Stimulated activated CD4-positive, alpha-beta T cell treated with anti-CD3 and anti-CD28 coated beads, Interleukin-1b, Interleukin-23, amount 100 ng/mL, for 48 hours (primary cell): Measurements from ENCODE around the gene TUBA1C.
"Not testable (repeated sequence)": the region's sequence is repeated elsewhere in the genome, so short reads cannot be mapped to it uniquely, and the experiment has no call there.

Experiments
- DNase-seq: peaks from one replicate; pipeline ENCODE4 v3.0.0-alpha.2; 2020

The TUBA1C gene

GRCh38 chr12:49255857-49256637 lies 8.8 kb upstream of the TUBA1C start:
- DNase-seq, result no peak

GRCh38 chr12:49257508-49258184 lies 7.2 kb upstream of the TUBA1C start:
- not testable (repeated sequence) for DNase-seq

GRCh38 chr12:49259452-49259851 lies 5.4 kb upstream of the TUBA1C start:
- no peak for DNase-seq

GRCh38 chr12:49260166-49260565 lies 4.7 kb upstream of the TUBA1C start:
- DNase-seq, result no peak

- DNase-seq, result no peak
These were observed 4.1 kb upstream of the TUBA1C start for GRCh38 chr12:49260571-49261363.

- no peak for DNase-seq
These were observed 3.2 kb upstream of the TUBA1C start for GRCh38 chr12:49261721-49262120.

- DNase-seq, result no peak
These were observed 1.5 kb upstream of the TUBA1C start for GRCh38 chr12:49263400-49263763.

GRCh38 chr12:49264466-49264872 lies 413 bp upstream of the TUBA1C start:
- peak; percentile 49 for DNase-seq

GRCh38 chr12:49269191-49269590 lies 4.3 kb downstream of the TUBA1C start:
- DNase-seq, result not testable (repeated sequence)

GRCh38 chr12:49272790-49273725 lies 8.2 kb downstream of the TUBA1C start:
- no peak for DNase-seq

- DNase-seq, result no peak
These were observed 9.0 kb downstream of the TUBA1C start for GRCh38 chr12:49273726-49274395.

- no peak for DNase-seq
These were observed 9.7 kb downstream of the TUBA1C start for GRCh38 chr12:49274396-49275069.

- no peak for DNase-seq
These were observed 11.7 kb downstream of the TUBA1C start for GRCh38 chr12:49276304-49277290.

GRCh38 chr12:49277466-49277865 lies 12.6 kb downstream of the TUBA1C start:
- no peak for DNase-seq

GRCh38 chr12:49279706-49280159 lies 14.9 kb downstream of the TUBA1C start:
- no peak for DNase-seq

- not testable (repeated sequence) for DNase-seq
These were observed 15.7 kb downstream of the TUBA1C start for GRCh38 chr12:49280545-49280944.

- DNase-seq, result no peak
These were observed 17.4 kb downstream of the TUBA1C start for GRCh38 chr12:49282302-49282701.

- not testable (repeated sequence) for DNase-seq
These were observed 18.0 kb downstream of the TUBA1C start for GRCh38 chr12:49282740-49283375.
